Measurements from ENCODE around the gene HDAC8. TPM values are rescaled to one million over a fixed set of nuclear protein-coding genes. Genes with fewer than 3 reads are reported as not detected.
A peak's percentile ranks its signal among the peaks of the same experiment; 100 is the strongest.

HDAC8 gene
- total RNA-seq, 4 donors from 2014 or later: 16.3 to 27.0 (median 20.2) TPM

DNA sequence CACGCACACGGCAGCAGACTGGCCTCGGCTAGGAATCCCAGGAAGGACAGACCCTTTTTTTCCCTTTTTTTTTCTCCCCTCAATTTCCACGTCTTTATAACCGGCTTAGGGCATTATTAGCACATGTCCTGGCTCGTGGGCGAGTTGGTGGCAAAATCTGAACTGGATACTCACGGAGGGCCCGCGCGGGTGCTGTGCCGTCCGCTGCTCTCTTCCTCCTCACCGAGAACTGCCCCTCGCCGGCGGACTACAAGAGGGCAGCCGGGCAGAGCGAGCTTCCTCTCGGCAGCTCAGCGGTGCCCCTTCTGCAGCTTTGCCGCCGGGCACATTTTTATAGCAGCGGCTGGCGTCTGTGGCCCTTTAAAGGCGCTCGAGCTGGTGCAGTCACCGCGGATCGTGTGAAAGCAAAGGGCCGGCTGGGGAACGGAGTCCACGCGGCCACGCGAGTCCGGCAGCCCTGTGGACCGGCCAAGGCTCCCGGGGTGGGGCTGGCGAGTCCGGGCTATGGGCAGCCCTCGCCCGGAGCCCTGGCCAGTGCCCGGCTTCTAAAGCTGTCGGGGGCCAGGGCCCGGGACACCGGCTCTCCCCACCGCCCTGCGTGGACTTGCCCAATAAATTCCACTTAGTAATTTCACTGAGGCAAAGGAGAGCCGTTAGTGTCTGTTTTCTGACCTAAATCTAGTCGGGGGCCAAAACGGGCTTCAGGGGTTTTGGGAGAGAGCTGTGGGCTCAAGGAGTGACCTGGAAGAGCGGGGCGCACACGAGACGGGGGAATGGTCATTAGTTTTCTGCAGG lies 265.6 kb downstream of the HDAC8 start:
- no peak overlapping the region for H3K27ac ChIP-seq
- peak overlapping the region; percentile 61 for H3K4me3 ChIP-seq
- 14% methylated on average over 29 of the region's 56 CpGs for WGBS
- peaks cover 39% of the 10 kb centered on the region for H3K4me1 ChIP-seq
- peak in 1 of 2 donors; percentile 80 for DNase-seq (ENCODE audit: low spot score in 2 of 2)
- H3K27me3 ChIP-seq: peaks cover 26% of the 10 kb centered on the region
- TF ChIP-seq, protein P1, sequence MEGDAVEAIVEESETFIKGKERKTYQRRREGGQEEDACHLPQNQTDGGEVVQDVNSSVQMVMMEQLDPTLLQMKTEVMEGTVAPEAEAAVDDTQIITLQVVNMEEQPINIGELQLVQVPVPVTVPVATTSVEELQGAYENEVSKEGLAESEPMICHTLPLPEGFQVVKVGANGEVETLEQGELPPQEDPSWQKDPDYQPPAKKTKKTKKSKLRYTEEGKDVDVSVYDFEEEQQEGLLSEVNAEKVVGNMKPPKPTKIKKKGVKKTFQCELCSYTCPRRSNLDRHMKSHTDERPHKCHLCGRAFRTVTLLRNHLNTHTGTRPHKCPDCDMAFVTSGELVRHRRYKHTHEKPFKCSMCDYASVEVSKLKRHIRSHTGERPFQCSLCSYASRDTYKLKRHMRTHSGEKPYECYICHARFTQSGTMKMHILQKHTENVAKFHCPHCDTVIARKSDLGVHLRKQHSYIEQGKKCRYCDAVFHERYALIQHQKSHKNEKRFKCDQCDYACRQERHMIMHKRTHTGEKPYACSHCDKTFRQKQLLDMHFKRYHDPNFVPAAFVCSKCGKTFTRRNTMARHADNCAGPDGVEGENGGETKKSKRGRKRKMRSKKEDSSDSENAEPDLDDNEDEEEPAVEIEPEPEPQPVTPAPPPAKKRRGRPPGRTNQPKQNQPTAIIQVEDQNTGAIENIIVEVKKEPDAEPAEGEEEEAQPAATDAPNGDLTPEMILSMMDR (IDR thresholded peaks at IDR 0.05): no peak
- no peak for TF ChIP-seq EP300 (IDR thresholded peaks at IDR 0.05)
- no peaks in the 10 kb centered on the region for H3K9me3 ChIP-seq
- H3K36me3 ChIP-seq: no peaks in the 10 kb centered on the region

DNA sequence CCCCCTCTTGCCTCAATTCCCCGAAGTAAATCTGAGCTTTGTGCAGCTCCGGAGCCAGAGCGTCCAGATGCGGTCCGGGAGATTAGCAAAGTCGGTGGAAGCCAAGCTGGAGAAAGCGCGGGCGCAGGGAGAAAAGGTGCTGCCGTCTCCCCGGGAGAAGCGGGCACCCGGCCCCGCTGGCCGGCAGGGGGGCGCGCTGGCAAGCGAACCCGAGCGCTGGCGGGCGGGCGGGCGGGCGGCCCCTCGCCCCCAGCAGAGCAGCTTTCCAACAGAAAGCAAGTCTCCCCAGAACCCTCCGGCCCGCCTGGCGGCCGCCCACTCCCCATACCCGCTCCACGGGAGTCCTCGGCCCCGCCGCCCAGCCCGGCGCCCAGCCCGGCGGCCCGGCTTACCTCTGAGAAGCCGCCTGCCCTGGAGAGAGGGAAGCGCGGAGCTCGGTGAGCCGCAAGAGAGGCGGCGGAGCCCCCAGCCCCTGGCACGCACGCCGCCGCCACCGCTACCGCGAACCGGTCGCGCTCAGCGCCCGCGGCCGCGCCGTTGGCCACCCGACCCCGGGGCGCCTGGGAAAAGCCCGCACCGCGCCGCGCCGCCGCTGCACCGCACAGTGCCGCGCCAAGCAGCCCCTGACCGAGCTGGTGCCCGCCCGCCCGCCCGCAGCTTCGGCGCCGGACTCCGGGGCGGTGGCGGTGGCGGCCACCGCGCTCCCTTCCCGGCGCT lies 266.4 kb downstream of the HDAC8 start:
- TF ChIP-seq POLR2A (IDR thresholded peaks at IDR 0.05) (no peak), POLR2AphosphoS5 (IDR thresholded peaks at IDR 0.05) (no peak), EP300 (IDR thresholded peaks at IDR 0.05) (no peak)
- TF ChIP-seq, protein P1 (IDR thresholded peaks at IDR 0.05): no peak
- Histone ChIP-seq H3K4me3 (peak overlapping the region; percentile 61), H3K27ac (no peak overlapping the region), H3K4me1 (peaks cover 39% of the 10 kb centered on the region), H3K36me3 (no peaks in the 10 kb centered on the region), H3K9me3 (no peaks in the 10 kb centered on the region), H3K27me3 (peaks cover 26% of the 10 kb centered on the region)
- DNase-seq (ENCODE audit: low spot score in 2 of 2): no peak
- no CpG with 5 or more reads among the region's 92 CpGs for WGBS

DNA sequence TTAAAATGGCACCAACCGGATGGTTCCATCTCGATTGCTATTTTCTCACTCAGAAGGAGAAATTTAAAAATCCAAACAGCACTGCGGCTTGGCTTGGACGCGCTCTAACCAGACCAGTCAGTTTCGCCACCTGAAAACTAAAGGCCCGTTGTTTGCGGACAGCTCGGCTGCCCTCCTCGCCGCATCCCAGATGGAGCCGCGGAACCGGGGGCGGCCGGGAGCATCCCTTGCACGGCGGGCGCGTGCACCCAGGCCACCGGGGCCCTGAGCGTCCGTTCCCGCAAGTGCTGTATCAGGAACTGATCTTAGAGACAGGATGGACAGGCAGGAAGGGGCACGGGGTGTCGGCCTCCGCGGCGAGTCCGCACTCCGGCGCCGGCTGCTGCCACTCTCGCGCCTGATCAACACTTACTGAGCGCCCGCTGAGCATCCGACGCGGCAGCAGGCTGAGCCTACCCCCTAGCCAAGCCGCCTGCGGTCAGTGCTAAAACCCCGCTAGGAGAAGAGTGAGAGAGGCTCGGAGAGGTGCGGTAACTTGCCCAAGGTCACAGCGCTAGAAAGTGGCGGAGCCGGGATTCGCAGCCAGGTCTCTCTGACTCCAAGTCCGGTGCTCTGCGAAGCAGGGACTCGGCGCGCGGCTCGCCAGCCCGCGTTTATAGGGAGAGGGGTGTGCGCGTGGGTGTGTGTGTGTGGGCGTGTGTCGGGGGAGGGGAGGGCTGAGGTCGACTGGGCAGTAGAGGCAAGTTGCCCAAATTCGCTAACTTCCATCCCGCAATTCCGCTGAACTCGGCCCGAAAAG lies 267.2 kb downstream of the HDAC8 start, which contains the start of gene CITED1:
CITED1 (minus strand) TSS at position 629 of the 799 bp plus-strand sequence. CDS start 3,045 bp downstream, outside the sequence.
- TF ChIP-seq, protein P1 (IDR thresholded peaks at IDR 0.05): no peak
- TF ChIP-seq EP300 (IDR thresholded peaks at IDR 0.05) (no peak), POLR2A (IDR thresholded peaks at IDR 0.05) (no peak), POLR2AphosphoS5 (IDR thresholded peaks at IDR 0.05) (no peak)
- DNase-seq (ENCODE audit: low spot score in 2 of 2): no peak
- H3K9me3 ChIP-seq: no peaks in the 10 kb centered on the region
- 9% methylated on average over 18 of the region's 68 CpGs for WGBS
- peaks cover 39% of the 10 kb centered on the region for H3K4me1 ChIP-seq
- H3K27ac ChIP-seq: no peak within 1 kb of the TSS
- H3K36me3 ChIP-seq: no peaks in the 10 kb centered on the region
- peak within 1 kb of the TSS; percentile 61 for H3K4me3 ChIP-seq
- H3K27me3 ChIP-seq: peaks cover 26% of the 10 kb centered on the region

DNA sequence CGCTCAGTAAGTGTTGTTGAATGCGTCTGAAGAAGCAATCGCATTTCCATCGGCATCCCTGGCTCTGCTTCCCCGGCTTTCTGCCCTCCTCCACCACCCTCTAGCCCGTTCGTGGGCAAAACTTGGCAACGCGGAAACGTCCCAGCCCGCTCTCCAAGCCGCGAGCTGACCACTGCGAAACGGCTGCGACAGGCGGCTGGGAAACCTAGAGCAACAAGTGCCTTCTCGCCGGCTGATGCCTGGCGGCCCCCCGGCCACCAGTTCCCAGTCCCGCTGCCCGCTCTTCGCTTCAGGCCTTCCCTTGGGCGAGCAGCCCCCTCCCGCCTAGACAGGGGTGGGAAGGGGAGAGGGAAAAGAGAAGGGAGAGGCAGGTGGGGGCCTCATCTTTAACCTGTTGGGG lies 267.8 kb downstream of the HDAC8 start:
- no peaks in the 10 kb centered on the region for H3K36me3 ChIP-seq
- no peak for DNase-seq (ENCODE audit: low spot score in 2 of 2)
- TF ChIP-seq, protein P1 (IDR thresholded peaks at IDR 0.05): no peak
- no peak for TF ChIP-seq EP300 (IDR thresholded peaks at IDR 0.05)
- no peak for TF ChIP-seq POLR2A (IDR thresholded peaks at IDR 0.05)
- TF ChIP-seq POLR2AphosphoS5 (IDR thresholded peaks at IDR 0.05): no peak
- WGBS: 19% methylated on average over 25 of the region's 26 CpGs
- peaks cover 26% of the 10 kb centered on the region for H3K27me3 ChIP-seq
- peak overlapping the region; percentile 61 for H3K4me3 ChIP-seq
- peaks cover 39% of the 10 kb centered on the region for H3K4me1 ChIP-seq
- H3K9me3 ChIP-seq: no peaks in the 10 kb centered on the region
- no peak overlapping the region for H3K27ac ChIP-seq

Data from suprapubic skin (tissue), 4 donors.